ENCODE results near the gene CARNS1.
"Not testable (repeated sequence)": the region's sequence is repeated elsewhere in the genome, so short reads cannot be mapped to it uniquely, and the experiment has no call there.

The CARNS1 gene

DNA sequence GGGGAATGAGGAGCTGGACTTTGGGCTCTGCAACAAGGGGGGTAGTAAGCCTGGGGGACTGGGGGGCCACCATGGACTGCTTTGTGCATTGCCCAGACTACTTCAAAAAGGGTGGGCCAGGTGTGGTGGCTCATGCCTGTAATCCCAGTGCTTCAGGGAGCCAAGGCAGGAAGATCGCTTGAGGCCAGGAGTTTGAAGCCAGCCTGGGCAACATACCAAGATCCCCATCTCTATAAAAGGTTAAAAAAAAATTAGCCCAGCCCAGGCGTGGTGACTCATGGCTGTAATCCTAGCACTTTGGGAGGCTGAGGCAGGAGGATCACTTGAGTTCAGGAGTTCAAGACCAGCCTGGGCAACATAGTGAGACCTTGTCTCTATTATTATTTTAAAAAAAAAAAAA is 50.1 kb downstream of the CARNS1 start:
- DNase-seq (ENCODE audit: low read depth in 2 of 2): not testable (repeated sequence)

- DNase-seq (ENCODE audit: low read depth in 2 of 2): no peak
These were observed 50.9 kb downstream of the CARNS1 start for GRCh38 chr11:67466367-67466766.

DNA sequence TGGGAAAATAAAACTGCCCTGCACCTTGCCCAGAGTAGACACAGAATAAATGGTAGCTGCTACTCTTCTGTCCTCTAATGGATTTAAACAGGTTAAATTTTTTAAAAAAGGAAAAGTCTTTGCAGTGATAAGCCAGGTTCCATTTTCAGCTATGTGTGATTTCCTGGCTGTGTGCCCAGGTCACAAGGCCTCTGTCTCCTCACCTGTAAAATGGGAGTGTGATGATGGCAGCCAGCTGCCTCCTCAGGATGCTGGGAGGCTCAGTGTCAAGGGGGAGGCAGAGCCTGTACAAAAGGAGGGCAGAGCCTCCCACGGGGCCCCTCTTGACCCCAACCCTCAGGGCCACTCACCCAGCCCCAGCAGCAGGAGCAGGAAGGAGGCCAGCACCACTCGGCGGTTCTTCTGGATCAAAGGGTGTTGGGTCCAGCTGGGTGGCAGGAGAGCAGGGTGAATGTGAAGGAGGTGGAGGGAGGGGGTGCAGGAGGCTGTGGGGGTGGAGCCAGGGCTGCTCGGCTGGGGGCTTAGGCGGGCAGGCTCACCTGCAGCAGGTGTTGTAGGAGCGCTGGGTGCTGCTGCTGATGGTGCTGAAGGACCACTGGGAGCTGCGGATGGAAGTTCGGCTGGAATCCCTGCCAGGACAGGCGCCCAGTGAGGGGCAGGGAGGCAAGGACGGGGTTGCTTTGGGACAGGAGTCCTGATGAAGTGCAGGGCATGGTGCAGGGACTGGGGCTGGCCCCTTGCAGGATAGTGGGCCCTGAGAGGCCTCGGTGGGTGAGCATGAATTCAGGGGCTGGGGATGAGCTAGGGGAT is 51.7 kb downstream of the CARNS1 start:
- DNase-seq (ENCODE audit: low read depth in 2 of 2): no peak

- no peak for DNase-seq (ENCODE audit: low read depth in 2 of 2)
These were observed 52.6 kb downstream of the CARNS1 start for GRCh38 chr11:67468056-67468455.

GRCh38 chr11:67468456-67468758 is 52.9 kb downstream of the CARNS1 start:
- DNase-seq (ENCODE audit: low read depth in 2 of 2): no peak

DNA sequence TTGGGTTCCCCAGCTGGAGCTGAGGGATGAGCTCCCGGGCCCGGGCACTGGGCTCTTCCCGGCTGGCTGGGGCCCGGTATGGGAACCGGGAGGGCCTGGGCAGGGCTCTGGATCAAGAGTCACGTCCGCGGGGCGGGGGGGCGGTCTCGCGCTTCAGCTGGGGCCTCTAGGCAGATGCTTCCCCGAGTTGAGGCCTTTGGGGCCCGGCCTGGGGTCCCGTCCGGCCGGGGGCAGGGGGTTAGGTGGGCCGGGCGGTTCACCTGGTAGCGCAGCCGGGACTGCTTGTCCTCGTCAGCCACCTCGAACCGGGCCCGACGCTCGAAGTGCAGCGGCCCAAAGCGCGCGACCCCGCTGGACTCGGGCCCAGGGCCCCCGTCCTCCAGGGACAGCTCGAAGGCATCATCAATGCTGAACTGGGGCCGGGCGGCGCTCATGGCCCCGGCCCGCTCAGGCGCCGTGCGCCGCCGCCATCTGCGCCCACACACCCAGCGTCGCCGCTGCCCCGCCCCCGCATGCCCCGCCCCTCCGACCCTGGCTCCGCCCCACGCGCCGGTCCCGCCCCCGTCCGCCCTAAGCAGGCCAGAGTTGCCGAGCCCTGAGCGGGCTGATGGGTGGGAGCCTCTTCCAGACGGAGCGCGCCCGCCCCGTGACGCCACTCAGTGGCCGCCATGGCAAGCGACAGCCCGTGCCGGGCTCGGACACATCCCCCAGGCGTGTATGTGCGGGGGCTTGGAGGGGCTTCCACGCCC is 53.5 kb downstream of the CARNS1 start, which contains the start of gene TMEM134:
TMEM134 (minus strand) TSS at position 493 of the 749 bp plus-strand sequence; CDS start at position 434, 59 bp downstream.
- DNase-seq (ENCODE audit: low read depth in 2 of 2): peak; percentile 88 to 91

DNA sequence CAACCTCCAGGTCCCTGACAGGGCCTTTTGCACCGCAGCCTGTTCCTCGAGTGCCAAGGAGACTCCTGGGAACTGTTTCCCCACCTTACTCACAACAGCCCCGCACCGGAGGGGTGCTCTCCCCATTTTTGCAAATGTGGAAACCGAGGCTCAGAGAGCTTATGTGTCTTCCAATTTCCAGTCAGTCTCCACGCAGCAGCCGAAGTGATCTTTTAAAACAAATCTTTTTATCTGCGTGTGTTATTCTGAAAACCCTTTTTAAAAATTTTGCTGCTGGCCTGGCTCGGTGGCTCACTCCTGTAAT is 54.0 kb downstream of the CARNS1 start:
- DNase-seq (ENCODE audit: low read depth in 2 of 2): no peak

- DNase-seq (ENCODE audit: low read depth in 2 of 2): no peak
These were observed 55.0 kb downstream of the CARNS1 start for GRCh38 chr11:67470337-67471002.

- no peak for DNase-seq (ENCODE audit: low read depth in 2 of 2)
These were observed 57.4 kb downstream of the CARNS1 start for GRCh38 chr11:67472882-67473281.

All from stimulated activated CD4-positive, alpha-beta T cell treated with anti-CD3 and anti-CD28 coated beads, Interleukin-15, amount 100 ng/mL, for 48 hours (primary cell).